Panc1 (cell line): Measurements from ENCODE around the gene STEAP3. TPM values are rescaled to one million over a fixed set of nuclear protein-coding genes. Genes with fewer than 3 reads are reported as not detected.

Source experiments
- ATAC-seq: fragments of 200-7000 bp; cut with Tn5 transposase; 2 replicates; pipeline ENCODE4 v1.9.1; 2020; ENCODE audit warnings: mild to moderate bottlenecking, moderate library complexity
- BruUV-seq: library from RNA; stranded (reverse); fragments of 400-500 nt; replicated peaks from 2 replicates; lab custom pipeline; 2021; lab: Mats Ljungman, UMichigan
- CTCF ChIA-PET: fragments of 300-600 bp; sonication (Branson Sonifier 250); formaldehyde crosslinking; loops from one replicate; lab custom pipeline; 2022; ENCODE audit warnings: antibody characterized with exemption; lab: Charles Lee
- POLR2A ChIA-PET: fragments of 300-600 bp; sonication (Branson Sonifier 250); formaldehyde crosslinking; loops from one replicate; lab custom pipeline; 2022; ENCODE audit warnings: antibody characterized with exemption; lab: Charles Lee
- DNase-seq: peaks from one replicate; pipeline ENCODE4 v3.0.0-alpha.2; 2010; ENCODE audit warnings: low read depth, low spot score
- H3K27ac ChIP-seq: 2 replicates; pipeline ENCODE4 v1.5.1; 2011; ENCODE audit warnings: mild to moderate bottlenecking, low read length, inconsistent platforms
- H3K27me3 ChIP-seq: fragments of 200-500 bp; sonication (Bioruptor generic); 2 replicates; pipeline ENCODE4 v1.6.0; 2014; ENCODE audit warnings: low read length, inconsistent platforms; ENCODE audit not compliant: control insufficient read depth, insufficient read depth
- H3K36me3 ChIP-seq: fragments of 200-500 bp; sonication (Bioruptor generic); 2 replicates; pipeline ENCODE4 v1.5.1; 2014; ENCODE audit warnings: inconsistent platforms, mild to moderate bottlenecking, low read length, moderate library complexity; ENCODE audit not compliant: control insufficient read depth, insufficient read depth
- H3K4me1 ChIP-seq: 2 replicates; pipeline ENCODE4 v1.5.1; 2011; ENCODE audit warnings: inconsistent platforms, mild to moderate bottlenecking, low read length, moderate library complexity; ENCODE audit not compliant: control insufficient read depth, insufficient read depth
- H3K4me3 ChIP-seq, 2 experiments: 2 replicates each; pipeline ENCODE4 v1.5.1; 2011 to 2012; ENCODE audit warnings: low read depth in 2 of 2, low read length in 2 of 2, mild to moderate bottlenecking in 2 of 2, inconsistent platforms in 1 of 2, moderate library complexity in 1 of 2
- H3K9me3 ChIP-seq: fragments of 200-500 bp; sonication (Bioruptor generic); 2 replicates; pipeline ENCODE4 v1.5.1; 2014; ENCODE audit warnings: low read depth, mild to moderate bottlenecking, inconsistent platforms, low read length, moderate library complexity; ENCODE audit not compliant: control insufficient read depth, insufficient read depth
- POLR2AphosphoS5 ChIP-seq: IDR thresholded peaks from 2 replicates; pipeline ENCODE4 v1.6.1; 2012; ENCODE audit warnings: mild to moderate bottlenecking, low read depth, low read length, moderate library complexity
- SIN3A ChIP-seq: IDR thresholded peaks from 2 replicates; pipeline ENCODE4 v1.6.1; 2012; ENCODE audit warnings: low read depth, mild to moderate bottlenecking, low read length, moderate library complexity, borderline replicate concordance; ENCODE audit not compliant: insufficient read depth
- TCF7L2 ChIP-seq: IDR thresholded peaks from 2 replicates; pipeline ENCODE4 v1.6.1; 2011; ENCODE audit warnings: mild to moderate bottlenecking, low read depth, low read length, inconsistent platforms
- in situ Hi-C: cut with HindIII; loops from 2 replicates; pipeline ENCODE4 v1.10.0; 2016; ENCODE audit warnings: low sequenced_read_pairs, low pct_unique_long_range_greater_than_20kb
- intact Hi-C: fragments of 100-400 bp; cut with micrococcal nuclease; formaldehyde crosslinking; loops from one replicate; pipeline ENCODE4 v1.10.0; 2022; ENCODE audit not compliant: unreplicated experiment
- total RNA-seq: library from RNA; stranded (reverse); gene quantifications from one replicate; pipeline ENCODE4 v1.2.1, GENCODE V29; 2021; ENCODE audit not compliant: unreplicated experiment
- TF ChIP-seq, protein P1 (sequence below), 2 experiments: IDR thresholded peaks; 2 replicates each; pipeline ENCODE4 v1.6.1; 2011 to 2012; ENCODE audit warnings: low read depth in 2 of 2, control low read depth in 1 of 2, low read length in 1 of 2, mild to moderate bottlenecking in 1 of 2, moderate library complexity in 1 of 2; ENCODE audit not compliant: insufficient read depth in 1 of 2
- TF ChIP-seq, protein P2 (sequence below): fragments of 450-650 bp; IDR thresholded peaks from 2 replicates; pipeline ENCODE4 v1.5.1; 2017; ENCODE audit warnings: mild to moderate bottlenecking

The STEAP3 gene
- total RNA-seq, 1 experiment from 2014 or later = 44.8 TPM

- H3K4me1 ChIP-seq = peaks cover 13% of the 10 kb centered on the region
- no peak overlapping the region for H3K27ac ChIP-seq
- intact Hi-C loops = no loop called here
- CTCF ChIA-PET = no interaction called here
- no TSS peak for BruUV-seq
- DNase-seq (no peak), ATAC-seq (no peak)
- POLR2A ChIA-PET = no interaction called here
- no peaks in the 10 kb centered on the region; the same call in 1 of the 2 replicates for H3K9me3 ChIP-seq
- in situ Hi-C loops = no loop called here
- H3K36me3 ChIP-seq = peaks cover 2% of the 10 kb centered on the region; the same call in 1 of the 2 replicates
- no peaks in the 10 kb centered on the region for H3K27me3 ChIP-seq
- TF ChIP-seq, protein P1, sequence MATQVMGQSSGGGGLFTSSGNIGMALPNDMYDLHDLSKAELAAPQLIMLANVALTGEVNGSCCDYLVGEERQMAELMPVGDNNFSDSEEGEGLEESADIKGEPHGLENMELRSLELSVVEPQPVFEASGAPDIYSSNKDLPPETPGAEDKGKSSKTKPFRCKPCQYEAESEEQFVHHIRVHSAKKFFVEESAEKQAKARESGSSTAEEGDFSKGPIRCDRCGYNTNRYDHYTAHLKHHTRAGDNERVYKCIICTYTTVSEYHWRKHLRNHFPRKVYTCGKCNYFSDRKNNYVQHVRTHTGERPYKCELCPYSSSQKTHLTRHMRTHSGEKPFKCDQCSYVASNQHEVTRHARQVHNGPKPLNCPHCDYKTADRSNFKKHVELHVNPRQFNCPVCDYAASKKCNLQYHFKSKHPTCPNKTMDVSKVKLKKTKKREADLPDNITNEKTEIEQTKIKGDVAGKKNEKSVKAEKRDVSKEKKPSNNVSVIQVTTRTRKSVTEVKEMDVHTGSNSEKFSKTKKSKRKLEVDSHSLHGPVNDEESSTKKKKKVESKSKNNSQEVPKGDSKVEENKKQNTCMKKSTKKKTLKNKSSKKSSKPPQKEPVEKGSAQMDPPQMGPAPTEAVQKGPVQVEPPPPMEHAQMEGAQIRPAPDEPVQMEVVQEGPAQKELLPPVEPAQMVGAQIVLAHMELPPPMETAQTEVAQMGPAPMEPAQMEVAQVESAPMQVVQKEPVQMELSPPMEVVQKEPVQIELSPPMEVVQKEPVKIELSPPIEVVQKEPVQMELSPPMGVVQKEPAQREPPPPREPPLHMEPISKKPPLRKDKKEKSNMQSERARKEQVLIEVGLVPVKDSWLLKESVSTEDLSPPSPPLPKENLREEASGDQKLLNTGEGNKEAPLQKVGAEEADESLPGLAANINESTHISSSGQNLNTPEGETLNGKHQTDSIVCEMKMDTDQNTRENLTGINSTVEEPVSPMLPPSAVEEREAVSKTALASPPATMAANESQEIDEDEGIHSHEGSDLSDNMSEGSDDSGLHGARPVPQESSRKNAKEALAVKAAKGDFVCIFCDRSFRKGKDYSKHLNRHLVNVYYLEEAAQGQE (IDR thresholded peaks at IDR 0.05; ENCODE audit: insufficient read depth in 1 of 2, low read depth in 2 of 2, low read length in 1 of 2) = no peak
- no peak for TF ChIP-seq TCF7L2
- TF ChIP-seq POLR2AphosphoS5 = no peak
- TF ChIP-seq, protein P2, sequence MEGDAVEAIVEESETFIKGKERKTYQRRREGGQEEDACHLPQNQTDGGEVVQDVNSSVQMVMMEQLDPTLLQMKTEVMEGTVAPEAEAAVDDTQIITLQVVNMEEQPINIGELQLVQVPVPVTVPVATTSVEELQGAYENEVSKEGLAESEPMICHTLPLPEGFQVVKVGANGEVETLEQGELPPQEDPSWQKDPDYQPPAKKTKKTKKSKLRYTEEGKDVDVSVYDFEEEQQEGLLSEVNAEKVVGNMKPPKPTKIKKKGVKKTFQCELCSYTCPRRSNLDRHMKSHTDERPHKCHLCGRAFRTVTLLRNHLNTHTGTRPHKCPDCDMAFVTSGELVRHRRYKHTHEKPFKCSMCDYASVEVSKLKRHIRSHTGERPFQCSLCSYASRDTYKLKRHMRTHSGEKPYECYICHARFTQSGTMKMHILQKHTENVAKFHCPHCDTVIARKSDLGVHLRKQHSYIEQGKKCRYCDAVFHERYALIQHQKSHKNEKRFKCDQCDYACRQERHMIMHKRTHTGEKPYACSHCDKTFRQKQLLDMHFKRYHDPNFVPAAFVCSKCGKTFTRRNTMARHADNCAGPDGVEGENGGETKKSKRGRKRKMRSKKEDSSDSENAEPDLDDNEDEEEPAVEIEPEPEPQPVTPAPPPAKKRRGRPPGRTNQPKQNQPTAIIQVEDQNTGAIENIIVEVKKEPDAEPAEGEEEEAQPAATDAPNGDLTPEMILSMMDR = no peak
- no peak for TF ChIP-seq SIN3A
- H3K4me3 ChIP-seq = no peak overlapping the region
These were observed 23.5 kb downstream of the STEAP3 start for GRCh38 chr2:119246884-119247843.

- no peak overlapping the region for H3K27ac ChIP-seq
- intact Hi-C loops (no loop called here), in situ Hi-C loops (no loop called here)
- POLR2A ChIA-PET = no interaction called here
- peaks cover 2% of the 10 kb centered on the region; the same call in 1 of the 2 replicates for H3K36me3 ChIP-seq
- H3K4me1 ChIP-seq = peaks cover 13% of the 10 kb centered on the region
- H3K9me3 ChIP-seq = no peaks in the 10 kb centered on the region; the same call in 1 of the 2 replicates
- no peak overlapping the region for H3K4me3 ChIP-seq
- ATAC-seq (no peak), DNase-seq (no peak)
- BruUV-seq = no TSS peak
- no peak for TF ChIP-seq SIN3A
- TF ChIP-seq TCF7L2 = no peak
- CTCF ChIA-PET = no interaction called here
- H3K27me3 ChIP-seq = no peaks in the 10 kb centered on the region
These were observed 24.2 kb downstream of the STEAP3 start for GRCh38 chr2:119247844-119248271.
